ENCODE measurements around the gene TAS2R60.

Gene TAS2R60

GRCh38 chr7:143448429-143448828 lies 5.2 kb downstream of the TAS2R60 start:
- no peak overlapping the region for H3K4me3 ChIP-seq (ENCODE audit: low read depth, low read length)
- DNase-seq (ENCODE audit: low read depth, low spot score): no peak
- POLR2A ChIA-PET: no interaction called here
- CTCF ChIA-PET: interaction anchor here (0.6 to 1.7 kb wide), 2 partner anchors 16 to 31 kb away, joined by 3 to 6 read pairs; no protein-coding TSS in a partner anchor
- TF ChIP-seq CTCF (IDR thresholded peaks at IDR 0.05; ENCODE audit: insufficient read depth, low read length, missing control alignments): no peak

- TF ChIP-seq CTCF (IDR thresholded peaks at IDR 0.05; ENCODE audit: insufficient read depth, low read length, missing control alignments): no peak
- no peak for DNase-seq (ENCODE audit: low read depth, low spot score)
- ChIA-PET CTCF (interaction anchor here (1.1 to 1.7 kb wide), 2 partner anchors 10 to 33 kb away, joined by 3 to 4 read pairs; no protein-coding TSS in a partner anchor), POLR2A (no interaction called here)
- no peak overlapping the region for H3K4me3 ChIP-seq (ENCODE audit: low read depth, low read length)
Measured at GRCh38 chr7:143449793-143450192, 6.5 kb downstream of the TAS2R60 start.

DNA sequence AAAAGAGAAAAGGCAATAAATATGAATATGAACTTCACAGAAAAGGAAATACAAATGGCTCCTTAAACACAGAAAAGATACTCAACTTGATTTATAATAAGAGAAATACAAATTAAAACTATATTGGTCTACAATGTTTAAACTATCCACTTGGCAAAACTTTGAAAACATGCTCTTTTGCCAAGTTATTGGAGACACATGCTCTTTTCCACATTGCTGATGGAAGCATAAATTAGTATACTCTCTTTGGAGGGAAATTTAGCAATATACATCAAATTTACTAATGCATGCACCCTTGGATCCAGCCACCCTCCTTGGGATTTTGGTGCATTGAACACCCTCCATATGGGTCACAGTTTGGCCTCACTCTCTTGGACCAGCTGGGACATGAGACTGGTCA lies 7.9 kb downstream of the TAS2R60 start:
- H3K4me3 ChIP-seq (ENCODE audit: low read depth, low read length): no peak overlapping the region
- TF ChIP-seq CTCF (IDR thresholded peaks at IDR 0.05; ENCODE audit: insufficient read depth, low read length, missing control alignments): no peak
- ChIA-PET POLR2A (no interaction called here), CTCF (interaction anchor here (1.7 to 2.3 kb wide), 3 partner anchors 11 to 39 kb away, joined by 4 to 5 read pairs (median 4); no protein-coding TSS in a partner anchor)
- DNase-seq (ENCODE audit: low read depth, low spot score): no peak

DNA sequence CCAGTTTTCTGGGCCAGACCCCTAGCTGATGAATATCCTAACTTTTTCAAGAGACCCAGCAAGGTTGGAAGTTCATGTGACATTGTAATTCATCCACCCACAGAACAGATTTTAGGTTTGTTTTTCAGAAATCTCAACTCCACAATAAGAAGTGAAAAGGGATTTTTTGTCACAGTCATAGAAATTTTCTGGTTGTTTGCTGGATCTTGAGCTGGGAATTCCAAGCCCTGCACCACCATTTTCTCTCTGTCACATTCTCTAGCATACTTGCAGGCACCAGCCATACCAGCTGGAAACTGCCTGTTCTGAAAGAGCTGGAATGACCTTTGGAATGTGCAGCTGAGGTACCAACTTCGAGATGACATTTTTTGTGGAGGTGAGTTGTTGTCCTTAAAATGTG lies 8.5 kb downstream of the TAS2R60 start:
- POLR2A ChIA-PET: no interaction called here
- H3K4me3 ChIP-seq (ENCODE audit: low read depth, low read length): no peak overlapping the region
- CTCF ChIA-PET: interaction anchor here (0.9 to 2.3 kb wide), 4 partner anchors 12 to 211 kb away, joined by 3 to 5 read pairs (median 4); no protein-coding TSS in a partner anchor
- no peak for DNase-seq (ENCODE audit: low read depth, low spot score)
- no peak for TF ChIP-seq CTCF (IDR thresholded peaks at IDR 0.05; ENCODE audit: insufficient read depth, low read length, missing control alignments)

GRCh38 chr7:143452495-143452894 lies 9.2 kb downstream of the TAS2R60 start:
- DNase-seq (ENCODE audit: low read depth, low spot score): no peak
- H3K4me3 ChIP-seq (ENCODE audit: low read depth, low read length): no peak overlapping the region
- ChIA-PET CTCF (interaction anchor here (0.9 to 2.3 kb wide), 5 partner anchors 13 to 212 kb away, joined by 3 to 5 read pairs (median 3); no protein-coding TSS in a partner anchor), POLR2A (interaction anchor here (0.5 kb wide), 1 partner anchor 58 kb away, joined by 3 read pairs; no protein-coding TSS in a partner anchor)
- TF ChIP-seq CTCF (IDR thresholded peaks at IDR 0.05; ENCODE audit: insufficient read depth, low read length, missing control alignments): no peak

GRCh38 chr7:143454091-143454680 lies 10.9 kb downstream of the TAS2R60 start:
- TF ChIP-seq CTCF (IDR thresholded peaks at IDR 0.05; ENCODE audit: insufficient read depth, low read length, missing control alignments): no peak
- ChIA-PET POLR2A (no interaction called here), CTCF (interaction anchor here (0.8 to 3.6 kb wide), 2 partner anchors 43 to 214 kb away, joined by 3 to 12 read pairs; no protein-coding TSS in a partner anchor)
- no peak for DNase-seq (ENCODE audit: low read depth, low spot score)
- no peak overlapping the region for H3K4me3 ChIP-seq (ENCODE audit: low read depth, low read length)

Measured in AG04449 (cell line).